Esophagus squamous epithelium (tissue), 5 donors: ENCODE results near the gene FNBP1. TPM values are rescaled to one million over a fixed set of nuclear protein-coding genes. Genes with fewer than 3 reads are reported as not detected.

Experiments
- DNase-seq: peaks from one replicate; lab custom pipeline; 2025; lab: John Stamatoyannopoulos, UW
- H3K27ac ChIP-seq, 4 donors: fragments of 200-600 bp; sonication (generic); one replicate each; pipeline ENCODE4 v1.5.1; 2016 to 2019; ENCODE audit warnings: mild to moderate bottlenecking in 1 of 4
- H3K27me3 ChIP-seq, 4 donors: fragments of 200-600 bp; sonication (generic); 1 replicate in 3 of 4; 2 replicates in 1 of 4; pipeline versions ENCODE4 v1.5.1 to v1.6.0; 2017 to 2021; ENCODE audit warnings: antibody characterized with exemption in 1 of 4
- H3K36me3 ChIP-seq, 3 donors: fragments of 200-600 bp; sonication (generic); one replicate each; pipeline ENCODE4 v1.5.1; 2016 to 2019
- H3K4me1 ChIP-seq, 3 donors: fragments of 200-600 bp; sonication (generic); one replicate each; pipeline ENCODE4 v1.5.1; 2017 to 2019
- H3K4me3 ChIP-seq, 4 donors: fragments of 200-600 bp; sonication (generic); 1 replicate in 3 of 4; 2 replicates in 1 of 4; pipeline ENCODE4 v1.5.1; 2016 to 2019; ENCODE audit warnings: mild to moderate bottlenecking in 2 of 4, moderate library complexity in 1 of 4
- H3K9me3 ChIP-seq, 3 donors: fragments of 200-600 bp; sonication (generic); one replicate each; pipeline ENCODE4 v1.5.1; 2016 to 2019
- POLR2A ChIP-seq, 4 donors: fragments of 450-650 bp; IDR thresholded peaks; one replicate each; pipeline ENCODE4 v1.6.1; 2017; ENCODE audit warnings: antibody characterized with exemption in 4 of 4, mild to moderate bottlenecking in 4 of 4, moderate library complexity in 3 of 4
- WGBS, 2 donors: methylation state at CpG; one replicate each; pipeline ENCODE4 v1.1.5; 2018; 5-methylcytosine and 5-hydroxymethylcytosine counted together
- intact Hi-C: fragments of 100-400 bp; cut with DNase I; formaldehyde crosslinking; loops from one replicate; pipeline ENCODE4 v1.15.0; 2022
- total RNA-seq, 4 donors: library from RNA; depleted of rRNA; stranded (reverse); fragments of >200 nt; gene quantifications; one replicate each; pipeline ENCODE4 v1.1.0, GENCODE V29; 2016
- TF ChIP-seq, protein P1 (sequence below), 6 experiments: fragments of 450-650 bp in 4 of 6; fragments of 200-600 bp in 2 of 6; sonication (generic) in 2 of 6; IDR thresholded peaks; one replicate each; pipeline ENCODE4 v1.5.1; 2016 to 2019; ENCODE audit warnings: antibody characterized with exemption in 6 of 6, mild to moderate bottlenecking in 4 of 6, moderate library complexity in 4 of 6
- donor health status: DM: yes; HTN: yes; CAD: no.

Gene FNBP1
- total RNA-seq, 4 donors from 2014 or later, result 19.7 to 47.7 (median 26.2) TPM

DNA sequence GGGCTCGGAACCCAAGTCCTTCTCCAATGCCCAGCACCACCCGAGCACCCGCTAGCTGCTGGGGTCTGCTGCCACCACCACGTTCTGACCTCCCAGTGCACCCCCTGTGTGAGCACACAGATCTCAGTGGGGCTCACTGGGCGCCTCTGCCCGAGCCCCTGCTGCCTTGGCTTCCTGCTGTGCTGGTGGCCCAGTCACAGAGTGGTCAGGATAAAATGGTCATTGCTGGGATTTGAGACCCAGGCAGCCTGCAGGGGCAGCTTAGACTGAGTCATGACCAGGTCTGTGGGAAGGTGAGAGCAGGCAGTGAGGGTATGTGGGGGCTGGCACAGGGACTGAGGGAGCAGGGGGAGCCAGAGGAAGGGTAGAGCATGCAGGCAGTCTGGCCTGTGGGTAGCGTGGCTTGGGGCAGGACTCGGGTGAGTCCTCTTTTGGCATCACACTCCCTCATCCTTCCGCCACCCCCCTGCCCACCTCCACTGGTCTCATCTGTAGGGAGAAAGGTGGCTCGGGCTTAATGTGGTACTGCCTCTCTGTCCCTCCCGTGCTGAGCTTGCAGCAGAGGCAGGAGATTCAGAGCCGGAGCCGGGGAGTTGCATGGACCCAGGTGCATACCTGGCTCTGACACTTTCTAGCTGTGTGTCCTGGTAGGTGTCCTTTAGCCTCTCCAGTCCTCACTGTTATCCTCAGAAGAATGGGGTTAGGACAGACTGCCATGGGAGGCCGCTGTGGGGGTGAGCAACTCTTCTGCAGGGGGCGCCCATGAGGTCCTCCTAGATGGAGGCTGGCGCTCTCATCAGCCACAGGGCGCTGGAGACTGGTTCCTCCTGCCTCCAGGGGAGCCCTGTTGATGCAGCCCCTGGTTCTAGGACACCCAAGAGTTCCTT lies 175.6 kb downstream of the FNBP1 start:
- Histone ChIP-seq H3K4me3 (no peak overlapping the region), H3K27me3 (no peaks in the 10 kb centered on the region), H3K27ac (no peak overlapping the region), H3K9me3 (no peaks in the 10 kb centered on the region), H3K36me3 (peaks cover 4 to 77% (median 7%) of the 10 kb centered on the region in 3 donors), H3K4me1 (no peaks in the 10 kb centered on the region)
- intact Hi-C loops, result no loop called here
- TF ChIP-seq, protein P1, sequence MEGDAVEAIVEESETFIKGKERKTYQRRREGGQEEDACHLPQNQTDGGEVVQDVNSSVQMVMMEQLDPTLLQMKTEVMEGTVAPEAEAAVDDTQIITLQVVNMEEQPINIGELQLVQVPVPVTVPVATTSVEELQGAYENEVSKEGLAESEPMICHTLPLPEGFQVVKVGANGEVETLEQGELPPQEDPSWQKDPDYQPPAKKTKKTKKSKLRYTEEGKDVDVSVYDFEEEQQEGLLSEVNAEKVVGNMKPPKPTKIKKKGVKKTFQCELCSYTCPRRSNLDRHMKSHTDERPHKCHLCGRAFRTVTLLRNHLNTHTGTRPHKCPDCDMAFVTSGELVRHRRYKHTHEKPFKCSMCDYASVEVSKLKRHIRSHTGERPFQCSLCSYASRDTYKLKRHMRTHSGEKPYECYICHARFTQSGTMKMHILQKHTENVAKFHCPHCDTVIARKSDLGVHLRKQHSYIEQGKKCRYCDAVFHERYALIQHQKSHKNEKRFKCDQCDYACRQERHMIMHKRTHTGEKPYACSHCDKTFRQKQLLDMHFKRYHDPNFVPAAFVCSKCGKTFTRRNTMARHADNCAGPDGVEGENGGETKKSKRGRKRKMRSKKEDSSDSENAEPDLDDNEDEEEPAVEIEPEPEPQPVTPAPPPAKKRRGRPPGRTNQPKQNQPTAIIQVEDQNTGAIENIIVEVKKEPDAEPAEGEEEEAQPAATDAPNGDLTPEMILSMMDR (IDR thresholded peaks at IDR 0.05), result no peak
- TF ChIP-seq POLR2A (IDR thresholded peaks at IDR 0.05), result no peak
- DNase-seq, result no peak
- 50 to 85% methylated on average over 2 to 11 of the region's 17 CpGs for WGBS, 2 donors

DNA sequence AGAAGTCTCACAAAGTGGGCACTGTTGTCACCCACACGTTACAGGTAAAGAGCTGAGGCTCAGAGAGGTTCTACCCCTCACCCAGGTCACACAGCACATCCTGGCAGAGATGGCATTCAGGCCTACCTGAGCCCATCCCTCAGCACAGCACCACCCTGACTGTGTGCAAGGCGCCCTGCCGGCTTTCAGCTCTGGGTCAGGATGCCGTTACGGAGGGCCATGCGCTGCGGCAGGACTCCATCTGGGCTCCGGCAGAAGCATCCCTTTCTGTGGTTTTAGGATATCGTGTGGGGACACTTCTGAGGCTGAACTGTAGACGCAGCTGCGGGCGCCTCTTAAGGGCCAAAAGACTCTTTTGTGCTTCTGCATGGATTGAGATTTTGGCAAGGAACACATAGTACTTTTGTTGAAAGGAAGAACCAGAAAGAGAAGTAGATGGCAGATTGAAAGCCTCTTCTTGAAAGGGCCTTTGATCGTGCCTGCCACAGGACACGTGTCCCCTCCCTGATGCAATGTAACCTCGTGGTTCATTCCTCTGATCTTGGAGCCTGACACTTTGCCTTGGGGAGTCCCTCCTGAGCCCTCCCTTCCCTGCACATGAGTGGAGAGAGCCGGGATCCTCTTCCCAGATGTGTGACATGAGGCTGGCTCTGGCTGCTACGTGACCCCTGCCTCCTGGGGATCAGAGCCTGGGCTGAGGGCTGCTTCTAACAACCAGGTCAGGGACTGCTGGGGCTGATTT lies 176.4 kb downstream of the FNBP1 start:
- Histone ChIP-seq H3K9me3 (no peaks in the 10 kb centered on the region), H3K27me3 (no peaks in the 10 kb centered on the region), H3K27ac (no peak overlapping the region), H3K36me3 (peaks cover 4 to 86% (median 9%) of the 10 kb centered on the region in 3 donors), H3K4me1 (no peaks in the 10 kb centered on the region), H3K4me3 (no peak overlapping the region)
- DNase-seq, result no peak
- intact Hi-C loops, result no loop called here
- 67 to 76% methylated on average over 8 to 9 of the region's 17 CpGs for WGBS, 2 donors
- TF ChIP-seq, protein P1 (IDR thresholded peaks at IDR 0.05), result no peak
- no peak for TF ChIP-seq POLR2A (IDR thresholded peaks at IDR 0.05)

DNA sequence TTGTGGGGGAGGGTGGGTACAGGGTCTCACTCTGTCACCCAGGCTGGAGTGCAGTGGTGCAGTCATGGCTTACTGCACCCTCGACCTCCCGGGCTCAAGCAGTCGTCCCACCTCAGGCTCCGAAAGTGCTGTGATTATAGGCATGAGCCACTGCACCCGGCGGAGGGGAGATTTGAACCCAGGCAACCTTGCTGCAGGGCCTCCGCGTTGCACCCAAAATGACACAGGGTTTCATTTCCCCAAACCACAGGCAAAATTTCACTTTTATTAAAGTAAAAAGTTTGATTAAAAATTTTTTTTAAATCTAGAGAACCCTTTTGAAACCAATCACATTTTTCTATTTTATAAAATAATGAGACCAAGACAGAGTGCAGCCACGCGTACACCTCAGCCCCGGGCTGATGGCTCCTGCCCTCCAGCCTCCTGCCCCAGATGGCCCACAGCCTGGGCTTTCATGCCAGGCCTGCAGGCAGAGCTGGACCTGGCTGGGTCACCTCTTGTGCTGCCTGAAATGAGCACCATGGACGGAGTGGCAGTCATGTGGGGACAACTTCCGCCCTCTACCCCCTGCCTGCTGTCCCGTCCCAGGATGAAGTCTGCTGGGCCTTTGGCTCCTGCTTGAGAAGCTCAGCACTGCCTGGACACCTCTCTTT lies 177.2 kb downstream of the FNBP1 start:
- no peak overlapping the region for H3K27ac ChIP-seq
- TF ChIP-seq POLR2A (IDR thresholded peaks at IDR 0.05), result no peak
- TF ChIP-seq, protein P1 (IDR thresholded peaks at IDR 0.05), result no peak
- H3K36me3 ChIP-seq, result peaks cover 12 to 93% (median 13%) of the 10 kb centered on the region in 3 donors
- no peaks in the 10 kb centered on the region for H3K4me1 ChIP-seq
- no peak for DNase-seq
- H3K4me3 ChIP-seq, result no peak overlapping the region
- intact Hi-C loops, result no loop called here
- H3K9me3 ChIP-seq, result no peaks in the 10 kb centered on the region
- WGBS, 2 donors, result 71 to 90% methylated on average over 7 to 12 of the region's 14 CpGs
- no peaks in the 10 kb centered on the region for H3K27me3 ChIP-seq

DNA sequence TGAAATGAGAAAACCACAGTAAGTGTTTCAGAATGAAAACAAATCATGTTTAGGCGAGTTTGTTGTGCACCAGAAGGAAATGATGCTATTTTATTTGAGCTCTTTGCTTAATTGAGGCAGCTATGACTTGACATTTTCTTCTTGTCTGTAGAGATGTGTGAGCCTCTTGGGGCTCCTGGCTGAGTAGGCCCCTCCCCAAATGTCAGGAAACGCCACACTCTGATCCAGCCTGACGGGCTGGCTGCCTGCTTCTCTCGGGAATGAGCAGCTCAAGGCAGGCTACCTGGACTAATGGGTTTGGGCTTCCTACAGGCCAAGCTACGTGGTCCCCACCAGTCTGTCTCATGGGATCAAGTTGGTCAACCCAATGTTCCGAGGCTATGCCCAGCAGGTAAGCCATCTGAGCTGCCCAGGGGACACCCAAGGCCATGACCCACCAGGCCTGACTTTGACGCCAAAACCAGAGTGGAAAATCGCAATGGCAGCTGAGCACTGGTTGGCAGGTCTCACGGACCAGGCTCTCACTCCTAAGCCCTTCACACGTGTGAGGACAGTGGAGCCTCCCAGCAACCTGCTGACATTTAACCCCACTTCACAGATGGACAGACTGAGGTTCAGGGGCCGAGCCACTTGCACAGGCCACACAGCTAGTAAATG lies 177.9 kb downstream of the FNBP1 start:
- Histone ChIP-seq H3K27me3 (no peaks in the 10 kb centered on the region), H3K27ac (no peak overlapping the region), H3K4me1 (no peaks in the 10 kb centered on the region), H3K9me3 (no peaks in the 10 kb centered on the region), H3K36me3 (peaks cover 12 to 96% (median 13%) of the 10 kb centered on the region in 3 donors), H3K4me3 (no peak overlapping the region)
- intact Hi-C loops, result no loop called here
- 0 to 57% methylated on average over 2 to 8 of the region's 11 CpGs for WGBS, 2 donors
- DNase-seq, result no peak
- TF ChIP-seq POLR2A (IDR thresholded peaks at IDR 0.05), result no peak
- TF ChIP-seq, protein P1 (IDR thresholded peaks at IDR 0.05), result no peak
